ENCODE results near the gene JARID2. TPM values are rescaled to one million over a fixed set of nuclear protein-coding genes. Genes with fewer than 3 reads are reported as not detected.

Gene JARID2
- total and polyA plus RNA-seq, 9 of the 15 experiments (the other 6 are each of a cell fraction or from before 2014, with no cell fraction given), result 5.0 to 29.0 (median 15.6) TPM

- TF ChIP-seq, protein P1, sequence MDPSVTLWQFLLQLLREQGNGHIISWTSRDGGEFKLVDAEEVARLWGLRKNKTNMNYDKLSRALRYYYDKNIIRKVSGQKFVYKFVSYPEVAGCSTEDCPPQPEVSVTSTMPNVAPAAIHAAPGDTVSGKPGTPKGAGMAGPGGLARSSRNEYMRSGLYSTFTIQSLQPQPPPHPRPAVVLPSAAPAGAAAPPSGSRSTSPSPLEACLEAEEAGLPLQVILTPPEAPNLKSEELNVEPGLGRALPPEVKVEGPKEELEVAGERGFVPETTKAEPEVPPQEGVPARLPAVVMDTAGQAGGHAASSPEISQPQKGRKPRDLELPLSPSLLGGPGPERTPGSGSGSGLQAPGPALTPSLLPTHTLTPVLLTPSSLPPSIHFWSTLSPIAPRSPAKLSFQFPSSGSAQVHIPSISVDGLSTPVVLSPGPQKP (CRISPR knock-in tag; IDR thresholded peaks at IDR 0.05), result no peak
- TF ChIP-seq E2F8 (IDR thresholded peaks at IDR 0.05; ENCODE audit: low read depth, partially characterized antibody), result no peak
- no peak for TF ChIP-seq HDAC1 (IDR thresholded peaks at IDR 0.05)
- TF ChIP-seq, protein P2, sequence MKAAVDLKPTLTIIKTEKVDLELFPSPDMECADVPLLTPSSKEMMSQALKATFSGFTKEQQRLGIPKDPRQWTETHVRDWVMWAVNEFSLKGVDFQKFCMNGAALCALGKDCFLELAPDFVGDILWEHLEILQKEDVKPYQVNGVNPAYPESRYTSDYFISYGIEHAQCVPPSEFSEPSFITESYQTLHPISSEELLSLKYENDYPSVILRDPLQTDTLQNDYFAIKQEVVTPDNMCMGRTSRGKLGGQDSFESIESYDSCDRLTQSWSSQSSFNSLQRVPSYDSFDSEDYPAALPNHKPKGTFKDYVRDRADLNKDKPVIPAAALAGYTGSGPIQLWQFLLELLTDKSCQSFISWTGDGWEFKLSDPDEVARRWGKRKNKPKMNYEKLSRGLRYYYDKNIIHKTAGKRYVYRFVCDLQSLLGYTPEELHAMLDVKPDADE (conservative IDR thresholded peaks at IDR 0.05; ENCODE audit: control insufficient read depth, low read depth, low read length), result no peak
- TF ChIP-seq, protein P3, sequence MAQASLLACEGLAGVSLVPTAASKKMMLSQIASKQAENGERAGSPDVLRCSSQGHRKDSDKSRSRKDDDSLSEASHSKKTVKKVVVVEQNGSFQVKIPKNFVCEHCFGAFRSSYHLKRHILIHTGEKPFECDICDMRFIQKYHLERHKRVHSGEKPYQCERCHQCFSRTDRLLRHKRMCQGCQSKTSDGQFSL (CRISPR knock-in tag; IDR thresholded peaks at IDR 0.05), result no peak
- TF ChIP-seq, protein P3 (tag; IDR thresholded peaks at IDR 0.05), result 0 out of 4 replicates have a peak, but pooled peaks of 1 of the 2 experiments have one; percentile 43
- TF ChIP-seq SNRNP70 (optimal IDR thresholded peaks at IDR 0.05; ENCODE audit: low read depth, low read length), result no peak
- TF ChIP-seq, protein P4, sequence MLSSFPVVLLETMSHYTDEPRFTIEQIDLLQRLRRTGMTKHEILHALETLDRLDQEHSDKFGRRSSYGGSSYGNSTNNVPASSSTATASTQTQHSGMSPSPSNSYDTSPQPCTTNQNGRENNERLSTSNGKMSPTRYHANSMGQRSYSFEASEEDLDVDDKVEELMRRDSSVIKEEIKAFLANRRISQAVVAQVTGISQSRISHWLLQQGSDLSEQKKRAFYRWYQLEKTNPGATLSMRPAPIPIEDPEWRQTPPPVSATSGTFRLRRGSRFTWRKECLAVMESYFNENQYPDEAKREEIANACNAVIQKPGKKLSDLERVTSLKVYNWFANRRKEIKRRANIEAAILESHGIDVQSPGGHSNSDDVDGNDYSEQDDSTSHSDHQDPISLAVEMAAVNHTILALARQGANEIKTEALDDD (IDR thresholded peaks at IDR 0.05), result peak; percentile 67; the same call in 1 of the 2 replicates
- TF ChIP-seq SIN3B (IDR thresholded peaks at IDR 0.05; ENCODE audit: low read depth), result no peak
- TF ChIP-seq NCOA1 (IDR thresholded peaks at IDR 0.05; ENCODE audit: low read depth), result no peak
- TF ChIP-seq, protein P5, sequence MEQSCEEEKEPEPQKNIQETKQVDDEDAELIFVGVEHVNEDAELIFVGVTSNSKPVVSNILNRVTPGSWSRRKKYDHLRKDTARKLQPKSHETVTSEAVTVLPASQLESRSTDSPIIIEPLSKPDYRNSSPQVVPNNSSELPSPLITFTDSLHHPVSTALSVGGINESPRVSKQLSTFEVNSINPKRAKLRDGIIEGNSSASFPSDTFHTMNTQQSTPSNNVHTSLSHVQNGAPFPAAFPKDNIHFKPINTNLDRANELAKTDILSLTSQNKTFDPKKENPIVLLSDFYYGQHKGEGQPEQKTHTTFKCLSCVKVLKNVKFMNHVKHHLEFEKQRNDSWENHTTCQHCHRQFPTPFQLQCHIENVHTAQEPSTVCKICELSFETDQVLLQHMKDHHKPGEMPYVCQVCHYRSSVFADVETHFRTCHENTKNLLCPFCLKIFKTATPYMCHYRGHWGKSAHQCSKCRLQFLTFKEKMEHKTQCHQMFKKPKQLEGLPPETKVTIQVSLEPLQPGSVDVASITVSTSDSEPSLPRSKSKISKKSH (CRISPR knock-in tag; IDR thresholded peaks at IDR 0.05), result no peak
- no peak for TF ChIP-seq ZNF584 (CRISPR knock-in tag; IDR thresholded peaks at IDR 0.05; ENCODE audit: low read depth)
- no peak for TF ChIP-seq XRCC4 (IDR thresholded peaks at IDR 0.05; ENCODE audit: extremely low read depth, insufficient read depth, insufficient read length)
- no peak for TF ChIP-seq HDAC2 (IDR thresholded peaks at IDR 0.05)
- TF ChIP-seq, protein P6, sequence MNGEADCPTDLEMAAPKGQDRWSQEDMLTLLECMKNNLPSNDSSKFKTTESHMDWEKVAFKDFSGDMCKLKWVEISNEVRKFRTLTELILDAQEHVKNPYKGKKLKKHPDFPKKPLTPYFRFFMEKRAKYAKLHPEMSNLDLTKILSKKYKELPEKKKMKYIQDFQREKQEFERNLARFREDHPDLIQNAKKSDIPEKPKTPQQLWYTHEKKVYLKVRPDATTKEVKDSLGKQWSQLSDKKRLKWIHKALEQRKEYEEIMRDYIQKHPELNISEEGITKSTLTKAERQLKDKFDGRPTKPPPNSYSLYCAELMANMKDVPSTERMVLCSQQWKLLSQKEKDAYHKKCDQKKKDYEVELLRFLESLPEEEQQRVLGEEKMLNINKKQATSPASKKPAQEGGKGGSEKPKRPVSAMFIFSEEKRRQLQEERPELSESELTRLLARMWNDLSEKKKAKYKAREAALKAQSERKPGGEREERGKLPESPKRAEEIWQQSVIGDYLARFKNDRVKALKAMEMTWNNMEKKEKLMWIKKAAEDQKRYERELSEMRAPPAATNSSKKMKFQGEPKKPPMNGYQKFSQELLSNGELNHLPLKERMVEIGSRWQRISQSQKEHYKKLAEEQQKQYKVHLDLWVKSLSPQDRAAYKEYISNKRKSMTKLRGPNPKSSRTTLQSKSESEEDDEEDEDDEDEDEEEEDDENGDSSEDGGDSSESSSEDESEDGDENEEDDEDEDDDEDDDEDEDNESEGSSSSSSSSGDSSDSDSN (IDR thresholded peaks at IDR 0.05; ENCODE audit: borderline replicate concordance in 1 of 2, low read depth in 2 of 2, low read length in 2 of 2), result no peak
Observed at GRCh38 chr6:15249371-15250019, 3.6 kb downstream of the JARID2 start (continued).

All from K562 (cell line).